PC-3 (cell line): ENCODE data around the gene CPA3. TPM values are rescaled to one million over a fixed set of nuclear protein-coding genes. Genes with fewer than 3 reads are reported as not detected.

Experiments used
- ATAC-seq: fragments of 200-7000 bp; cut with Tn5 transposase; 2 replicates; pipeline ENCODE4 v1.9.1; 2020; ENCODE audit warnings: mild to moderate bottlenecking, moderate library complexity
- BruUV-seq: library from RNA; stranded (reverse); fragments of 400-500 nt; replicated peaks from 2 replicates; lab custom pipeline; 2021; lab: Mats Ljungman, UMichigan
- CTCF ChIA-PET: fragments of 300-600 bp; sonication (Branson Sonifier 250); formaldehyde crosslinking; loops from one replicate; lab custom pipeline; 2022; ENCODE audit warnings: antibody characterized with exemption; lab: Charles Lee
- POLR2A ChIA-PET: fragments of 300-600 bp; sonication (Branson Sonifier 250); formaldehyde crosslinking; loops from one replicate; lab custom pipeline; 2022; ENCODE audit warnings: antibody characterized with exemption; ENCODE audit not compliant: unreplicated experiment; lab: Charles Lee
- DNase-seq: peaks from one replicate; pipeline ENCODE4 v3.0.0-alpha.2; 2015
- H2AFZ ChIP-seq: fragments of 300-600 bp; sonication (generic); 2 replicates; pipeline ENCODE4 v1.6.0; 2016; ENCODE audit warnings: antibody characterized with exemption, low read length
- H3F3A ChIP-seq: fragments of 300-600 bp; sonication (generic); one replicate; pipeline ENCODE4 v1.6.0; 2017; ENCODE audit warnings: antibody characterized with exemption, low read length, control low read depth, mild to moderate bottlenecking; ENCODE audit not compliant: unreplicated experiment
- H3K27ac ChIP-seq: fragments of 300-600 bp; sonication (generic); 2 replicates; pipeline ENCODE4 v1.5.1; 2016; ENCODE audit warnings: mild to moderate bottlenecking, low read length
- H3K27me3 ChIP-seq: fragments of 300-600 bp; sonication (generic); 2 replicates; pipeline ENCODE4 v1.6.1; 2016; ENCODE audit warnings: low read length, mixed read lengths
- H3K36me3 ChIP-seq: fragments of 300-600 bp; sonication (generic); 2 replicates; pipeline ENCODE4 v1.6.1; 2016; ENCODE audit warnings: low read depth, mixed run types, low read length, mixed read lengths
- H3K4me1 ChIP-seq: fragments of 300-600 bp; sonication (generic); 2 replicates; pipeline ENCODE4 v1.5.1; 2016; ENCODE audit warnings: low read length; ENCODE audit not compliant: insufficient read depth
- H3K4me2 ChIP-seq: fragments of 300-600 bp; sonication (generic); 2 replicates; pipeline ENCODE4 v1.6.0; 2016; ENCODE audit warnings: low read length
- H3K4me3 ChIP-seq: fragments of 300-600 bp; sonication (generic); 2 replicates; pipeline ENCODE4 v1.5.1; 2016; ENCODE audit warnings: mild to moderate bottlenecking, low read length, mixed read lengths
- H3K79me2 ChIP-seq: fragments of 300-600 bp; sonication (generic); 2 replicates; pipeline ENCODE4 v1.6.1; 2017; ENCODE audit warnings: low read length, mixed read lengths
- H3K9ac ChIP-seq: fragments of 300-600 bp; sonication (generic); 2 replicates; pipeline ENCODE4 v1.6.0; 2016; ENCODE audit warnings: mild to moderate bottlenecking, low read length
- H3K9me2 ChIP-seq: fragments of 300-600 bp; sonication (generic); replicated peaks from 2 replicates; pipeline ENCODE4 v1.6.1; 2016; ENCODE audit warnings: mixed run types, low read length, mixed read lengths
- H3K9me3 ChIP-seq: fragments of 300-600 bp; sonication (generic); 2 replicates; pipeline ENCODE4 v1.6.1; 2016; ENCODE audit warnings: low read length, mixed read lengths
- H4K20me1 ChIP-seq: fragments of 300-600 bp; sonication (generic); 2 replicates; pipeline ENCODE4 v1.6.1; 2016; ENCODE audit warnings: low read length, mixed read lengths
- EZH2 ChIP-seq: fragments of 300-600 bp; sonication (generic); IDR thresholded peaks from one replicate; pipeline ENCODE4 v1.6.1; 2017; ENCODE audit warnings: antibody characterized with exemption, mild to moderate bottlenecking, low read length; ENCODE audit not compliant: unreplicated experiment
- EZH2phosphoT487 ChIP-seq: fragments of 300-600 bp; sonication (generic); IDR thresholded peaks from 2 replicates; pipeline ENCODE4 v1.6.1; 2018; ENCODE audit warnings: mild to moderate bottlenecking, antibody characterized with exemption, low read length, borderline replicate concordance
- intact Hi-C: fragments of 100-400 bp; cut with micrococcal nuclease; formaldehyde crosslinking; loops from 2 replicates; pipeline ENCODE4 v1.9.0; 2023
- total RNA-seq: library from RNA; depleted of rRNA; stranded (reverse); fragments of >200 nt; gene quantifications from 2 replicates; pipeline ENCODE4 v1.2.3, GENCODE V29; 2014
- TF ChIP-seq, protein P1 (sequence below): fragments of 300-600 bp; sonication (generic); conservative IDR thresholded peaks from 2 replicates; pipeline ENCODE4 v1.5.1; 2017; ENCODE audit warnings: antibody characterized with exemption, low read depth, mild to moderate bottlenecking, low read length

The CPA3 gene
- total RNA-seq, 1 experiment from 2014 or later = not detected

DNA sequence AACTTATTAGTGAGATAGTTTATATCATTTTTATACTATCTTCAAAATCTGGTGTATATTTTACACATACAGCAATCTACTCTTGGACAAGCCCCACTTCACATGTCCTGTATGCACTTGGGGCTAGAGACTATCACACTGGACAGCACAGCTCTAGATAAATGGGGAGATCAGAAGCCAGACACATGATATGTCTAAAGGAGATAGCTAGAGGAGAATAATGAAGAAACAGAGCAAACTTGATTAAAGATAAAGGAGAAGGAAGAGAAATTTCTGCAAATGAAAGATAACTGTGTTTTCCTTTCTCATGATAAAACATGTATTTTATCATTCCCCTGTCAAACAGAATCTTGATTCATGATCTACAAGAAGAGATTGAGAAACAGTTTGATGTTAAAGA is 13.0 kb downstream of the CPA3 start:
- Histone ChIP-seq H2AFZ (no peak overlapping the region), H3F3A (no peaks in the 10 kb centered on the region), H3K27ac (no peak overlapping the region), H3K4me3 (no peak overlapping the region), H3K9me2 (no peaks in the 10 kb centered on the region), H3K36me3 (no peaks in the 10 kb centered on the region), H3K9ac (no peak overlapping the region), H3K9me3 (no peaks in the 10 kb centered on the region), H3K79me2 (no peaks in the 10 kb centered on the region), H3K27me3 (peaks cover 21% of the 10 kb centered on the region), H3K4me2 (no peak overlapping the region), H3K4me1 (no peaks in the 10 kb centered on the region; the same call in 1 of the 2 replicates), H4K20me1 (no peaks in the 10 kb centered on the region)
- ChIA-PET POLR2A (no interaction called here), CTCF (no interaction called here)
- DNase-seq (no peak), ATAC-seq (no peak)
- TF ChIP-seq, protein P1, sequence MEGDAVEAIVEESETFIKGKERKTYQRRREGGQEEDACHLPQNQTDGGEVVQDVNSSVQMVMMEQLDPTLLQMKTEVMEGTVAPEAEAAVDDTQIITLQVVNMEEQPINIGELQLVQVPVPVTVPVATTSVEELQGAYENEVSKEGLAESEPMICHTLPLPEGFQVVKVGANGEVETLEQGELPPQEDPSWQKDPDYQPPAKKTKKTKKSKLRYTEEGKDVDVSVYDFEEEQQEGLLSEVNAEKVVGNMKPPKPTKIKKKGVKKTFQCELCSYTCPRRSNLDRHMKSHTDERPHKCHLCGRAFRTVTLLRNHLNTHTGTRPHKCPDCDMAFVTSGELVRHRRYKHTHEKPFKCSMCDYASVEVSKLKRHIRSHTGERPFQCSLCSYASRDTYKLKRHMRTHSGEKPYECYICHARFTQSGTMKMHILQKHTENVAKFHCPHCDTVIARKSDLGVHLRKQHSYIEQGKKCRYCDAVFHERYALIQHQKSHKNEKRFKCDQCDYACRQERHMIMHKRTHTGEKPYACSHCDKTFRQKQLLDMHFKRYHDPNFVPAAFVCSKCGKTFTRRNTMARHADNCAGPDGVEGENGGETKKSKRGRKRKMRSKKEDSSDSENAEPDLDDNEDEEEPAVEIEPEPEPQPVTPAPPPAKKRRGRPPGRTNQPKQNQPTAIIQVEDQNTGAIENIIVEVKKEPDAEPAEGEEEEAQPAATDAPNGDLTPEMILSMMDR = no peak
- BruUV-seq = no TSS peak
- intact Hi-C loops = loop anchor here (5.0 kb wide), 1 partner anchor 1056 kb away; no protein-coding TSS in a partner anchor

DNA sequence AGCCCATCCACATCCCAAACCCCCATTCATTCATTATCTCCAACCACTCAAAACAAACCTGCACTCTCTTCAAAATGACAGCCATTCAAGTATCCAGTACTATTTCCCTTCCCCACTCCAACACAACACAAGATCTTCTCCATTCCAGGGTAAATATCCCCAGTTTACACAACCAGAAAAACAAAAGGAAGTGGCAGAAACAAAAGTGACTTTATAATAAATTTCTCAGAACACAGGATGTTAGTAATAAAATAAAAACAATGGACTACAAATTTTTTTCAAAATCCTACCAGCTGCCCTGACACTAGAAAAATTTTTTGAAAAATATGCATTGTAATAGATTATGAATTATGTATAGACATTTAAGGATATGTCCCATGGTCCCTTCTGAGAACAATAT is 14.2 kb downstream of the CPA3 start:
- ChIA-PET CTCF (no interaction called here), POLR2A (no interaction called here)
- Histone ChIP-seq H3K4me3 (no peak overlapping the region), H3K27me3 (peaks cover 21% of the 10 kb centered on the region), H4K20me1 (no peaks in the 10 kb centered on the region), H2AFZ (no peak overlapping the region), H3K4me1 (no peaks in the 10 kb centered on the region; the same call in 1 of the 2 replicates), H3K27ac (no peak overlapping the region), H3K9ac (no peak overlapping the region), H3K36me3 (no peaks in the 10 kb centered on the region), H3K79me2 (no peaks in the 10 kb centered on the region), H3K9me2 (no peaks in the 10 kb centered on the region), H3K4me2 (no peak overlapping the region), H3F3A (no peaks in the 10 kb centered on the region), H3K9me3 (no peaks in the 10 kb centered on the region)
- no peak for DNase-seq
- intact Hi-C loops = loop anchor here (5.0 kb wide), 1 partner anchor 1057 kb away; no protein-coding TSS in a partner anchor
- TF ChIP-seq, protein P1 = no peak
- TF ChIP-seq EZH2 (no peak), EZH2phosphoT487 (no peak)
- ATAC-seq = no peak
- BruUV-seq = no TSS peak

DNA sequence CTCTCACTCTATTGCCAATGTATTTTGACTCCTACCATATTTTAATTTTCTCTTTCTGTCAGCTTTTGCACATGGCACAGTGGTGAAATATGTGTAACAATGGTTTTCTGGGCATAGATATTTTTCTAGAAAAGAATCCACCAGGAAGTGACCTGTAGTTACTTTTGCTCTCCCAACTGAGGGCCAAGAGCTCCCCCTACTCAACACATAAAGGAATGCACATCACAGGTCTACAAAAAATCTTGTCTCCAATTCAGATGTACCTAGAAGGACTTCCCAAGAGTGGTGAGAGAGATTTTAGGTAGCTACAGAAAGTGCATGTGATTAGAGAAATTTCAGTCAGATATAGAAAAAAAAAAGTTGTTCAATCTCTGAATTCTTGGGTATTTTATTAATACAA is 15.6 kb downstream of the CPA3 start:
- Histone ChIP-seq H3F3A (no peaks in the 10 kb centered on the region), H3K79me2 (no peaks in the 10 kb centered on the region), H3K9me2 (no peaks in the 10 kb centered on the region), H3K9ac (no peak overlapping the region), H3K4me2 (no peak overlapping the region), H3K4me1 (no peaks in the 10 kb centered on the region; the same call in 1 of the 2 replicates), H3K9me3 (no peaks in the 10 kb centered on the region), H3K36me3 (no peaks in the 10 kb centered on the region), H3K4me3 (no peak overlapping the region), H2AFZ (no peak overlapping the region), H3K27ac (no peak overlapping the region), H3K27me3 (peaks cover 14% of the 10 kb centered on the region), H4K20me1 (no peaks in the 10 kb centered on the region)
- DNase-seq (peak; percentile 30), ATAC-seq (peak; percentile 49; the same call in 1 of the 2 replicates)
- intact Hi-C loops = no loop called here
- POLR2A ChIA-PET = no interaction called here
- CTCF ChIA-PET = no interaction called here
- TF ChIP-seq, protein P1 = peak; percentile 59
- no peak for TF ChIP-seq EZH2
- no TSS peak for BruUV-seq
